Endothelial cell of hepatic sinusoid (primary cell): Measurements from ENCODE around the gene EXOSC2.

Experiments
- in situ Hi-C: cut with HindIII; loops from 2 replicates; pipeline ENCODE4 v1.10.0; 2017; ENCODE audit warnings: low sequenced_read_pairs

The EXOSC2 gene

GRCh38 chr9:130732136-130732535 lies 38.6 kb downstream of the EXOSC2 start:
- in situ Hi-C loops, result no loop called here

GRCh38 chr9:130732793-130733221 lies 39.2 kb downstream of the EXOSC2 start:
- in situ Hi-C loops, result no loop called here

GRCh38 chr9:130735566-130735965 lies 42.0 kb downstream of the EXOSC2 start:
- in situ Hi-C loops, result loop anchor here (5.0 kb wide), 2 partner anchors 57 to 102 kb away; partner anchors contain the start of gene ABL1

- in situ Hi-C loops, result loop anchor here (5.0 kb wide), 2 partner anchors 55 to 100 kb away; partner anchors contain the start of gene ABL1
These were observed 43.3 kb downstream of the EXOSC2 start for GRCh38 chr9:130736834-130737233.

- in situ Hi-C loops, result loop anchor here (5.0 kb wide), 2 partner anchors 54 to 99 kb away; partner anchors contain the start of gene ABL1
These were observed 44.7 kb downstream of the EXOSC2 start for GRCh38 chr9:130738281-130738680.

GRCh38 chr9:130739081-130739480 lies 45.5 kb downstream of the EXOSC2 start:
- in situ Hi-C loops, result loop anchor here (5.0 kb wide), 2 partner anchors 53 to 98 kb away; partner anchors contain the start of gene ABL1

- in situ Hi-C loops, result no loop called here
These were observed 46.8 kb downstream of the EXOSC2 start for GRCh38 chr9:130740218-130741023.

GRCh38 chr9:130741024-130741305 lies 47.4 kb downstream of the EXOSC2 start:
- in situ Hi-C loops, result no loop called here

GRCh38 chr9:130741831-130742449 lies 48.4 kb downstream of the EXOSC2 start:
- in situ Hi-C loops, result no loop called here

- in situ Hi-C loops, result no loop called here
These were observed 50.1 kb downstream of the EXOSC2 start for GRCh38 chr9:130743656-130744055.

GRCh38 chr9:130745210-130745800 lies 51.7 kb downstream of the EXOSC2 start:
- in situ Hi-C loops, result no loop called here

GRCh38 chr9:130745829-130746228 lies 52.2 kb downstream of the EXOSC2 start:
- in situ Hi-C loops, result no loop called here

GRCh38 chr9:130746434-130747212 lies 53.0 kb downstream of the EXOSC2 start:
- in situ Hi-C loops, result no loop called here

GRCh38 chr9:130751631-130752355 lies 58.2 kb downstream of the EXOSC2 start:
- in situ Hi-C loops, result no loop called here
